IPS-20b (cell line): Measurements from ENCODE around the gene KDM5A.

ENCODE experiments used
- H3K27ac ChIP-seq: one replicate; pipeline ENCODE4 v1.5.1; 2013; ENCODE audit warnings: low read length
- H3K27me3 ChIP-seq: 2 replicates; pipeline ENCODE4 v1.6.1; 2013; ENCODE audit warnings: mild to moderate bottlenecking, low read length, inconsistent platforms; ENCODE audit not compliant: insufficient read depth
- H3K36me3 ChIP-seq: 2 replicates; pipeline ENCODE4 v1.6.1; 2013; ENCODE audit warnings: low read depth, mild to moderate bottlenecking, inconsistent platforms, low read length, moderate library complexity; ENCODE audit not compliant: insufficient read depth
- H3K4me1 ChIP-seq: 2 replicates; pipeline ENCODE4 v1.6.1; 2013; ENCODE audit warnings: mild to moderate bottlenecking, control low read depth, inconsistent platforms, low read length, moderate library complexity; ENCODE audit not compliant: insufficient read depth
- H3K4me3 ChIP-seq: 2 replicates; pipeline ENCODE4 v1.5.1; 2013; ENCODE audit warnings: mild to moderate bottlenecking, low read length, inconsistent platforms
- H3K9ac ChIP-seq: 2 replicates; pipeline ENCODE4 v1.6.1; 2013; ENCODE audit warnings: low read depth, mild to moderate bottlenecking, inconsistent platforms, low read length, moderate library complexity
- H3K9me3 ChIP-seq: 2 replicates; pipeline ENCODE4 v1.6.1; 2013; ENCODE audit warnings: mild to moderate bottlenecking, low read depth, low read length, inconsistent platforms; ENCODE audit not compliant: insufficient read depth

The KDM5A gene

GRCh38 chr12:253116-253831, 135.8 kb downstream of the KDM5A start:
- Histone ChIP-seq H3K4me1 (no peaks in the 10 kb centered on the region), H3K9me3 (peaks cover 2% of the 10 kb centered on the region; the same call in 1 of the 2 replicates), H3K4me3 (no peak overlapping the region), H3K27me3 (no peaks in the 10 kb centered on the region), H3K9ac (no peak overlapping the region), H3K36me3 (no peaks in the 10 kb centered on the region), H3K27ac (no peak overlapping the region)

DNA sequence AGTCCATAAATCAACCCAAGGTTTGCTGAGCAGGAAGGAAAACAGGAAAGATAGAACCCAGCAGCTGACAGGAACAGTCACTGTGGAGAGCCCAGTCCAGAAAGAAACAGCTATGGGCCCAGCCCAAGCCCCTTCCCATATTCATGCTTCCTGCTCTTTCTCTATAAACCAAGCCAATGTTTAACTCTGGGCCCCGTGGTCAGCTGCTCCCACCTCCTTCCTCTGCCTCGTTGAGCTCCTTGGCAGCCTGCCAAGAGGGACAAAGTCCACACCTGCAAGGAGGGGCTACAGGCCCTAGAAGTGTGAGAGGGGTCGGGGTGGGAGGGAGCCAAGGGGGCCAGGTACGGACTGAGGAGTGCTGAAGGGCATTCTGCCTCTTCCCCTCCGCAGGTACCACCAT, 136.5 kb downstream of the KDM5A start:
- H3K9me3 ChIP-seq = peaks cover 9% of the 10 kb centered on the region
- no peak overlapping the region for H3K27ac ChIP-seq
- no peaks in the 10 kb centered on the region for H3K36me3 ChIP-seq
- no peaks in the 10 kb centered on the region for H3K27me3 ChIP-seq
- H3K4me1 ChIP-seq = no peaks in the 10 kb centered on the region
- no peak overlapping the region for H3K4me3 ChIP-seq
- no peak overlapping the region for H3K9ac ChIP-seq

DNA sequence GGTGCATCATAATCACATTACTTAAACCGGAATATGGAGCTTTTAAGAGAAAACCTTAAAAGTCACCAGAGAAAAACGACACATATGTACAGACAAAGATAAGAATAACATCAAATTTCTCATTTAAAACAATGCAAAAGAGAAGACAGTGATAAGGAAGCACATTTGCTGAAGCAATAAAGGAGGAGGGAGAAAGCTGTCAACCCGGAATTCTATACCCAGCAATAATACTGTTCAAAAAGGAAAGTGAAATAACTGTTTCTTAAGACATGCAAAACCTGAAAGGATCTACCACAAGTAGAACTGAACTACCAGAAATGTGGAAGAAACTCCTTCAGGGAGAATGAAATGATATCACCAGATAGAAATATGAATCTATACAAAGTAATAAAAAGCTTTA, 141.8 kb downstream of the KDM5A start:
- Histone ChIP-seq H3K36me3 (no peaks in the 10 kb centered on the region), H3K9me3 (peaks cover 20% of the 10 kb centered on the region), H3K27me3 (no peaks in the 10 kb centered on the region; the same call in 1 of the 2 replicates)

DNA sequence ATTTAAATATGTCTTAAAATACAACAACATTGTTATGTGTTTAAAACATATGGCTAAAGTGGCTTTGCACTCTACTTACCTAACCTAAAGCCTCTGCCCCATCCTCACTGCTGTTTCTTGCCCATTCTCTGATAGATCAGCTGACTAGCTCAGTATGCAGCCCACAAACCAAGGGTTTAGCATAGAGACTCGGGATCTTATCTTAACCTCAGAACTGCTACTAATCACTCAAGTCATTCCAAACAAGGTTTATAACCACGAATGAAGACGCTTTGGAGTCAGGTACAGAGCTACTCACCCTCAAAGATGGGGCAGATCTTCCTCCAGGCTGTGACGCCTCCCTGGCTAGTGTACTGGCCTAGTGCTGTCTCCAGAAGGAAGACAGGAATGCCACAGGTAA, 145.7 kb downstream of the KDM5A start:
- H3K4me1 ChIP-seq = no peaks in the 10 kb centered on the region
- H3K4me3 ChIP-seq = no peak overlapping the region
- no peaks in the 10 kb centered on the region for H3K36me3 ChIP-seq

More for the DNA sequence above, 141.8 kb downstream of the KDM5A start:
- Histone ChIP-seq H3K27ac (no peak overlapping the region), H3K4me1 (no peaks in the 10 kb centered on the region), H3K9ac (no peak overlapping the region), H3K4me3 (no peak overlapping the region)

GRCh38 chr12:242496-242895, 146.6 kb downstream of the KDM5A start:
- Histone ChIP-seq H3K27ac (no peak overlapping the region), H3K36me3 (no peaks in the 10 kb centered on the region), H3K9ac (no peak overlapping the region), H3K27me3 (no peaks in the 10 kb centered on the region; the same call in 1 of the 2 replicates), H3K9me3 (peaks cover 14% of the 10 kb centered on the region), H3K4me1 (no peaks in the 10 kb centered on the region), H3K4me3 (no peak overlapping the region)

More for the DNA sequence above, 145.7 kb downstream of the KDM5A start:
- no peaks in the 10 kb centered on the region; the same call in 1 of the 2 replicates for H3K27me3 ChIP-seq
- H3K9me3 ChIP-seq = peaks cover 19% of the 10 kb centered on the region
- H3K9ac ChIP-seq = no peak overlapping the region
- H3K27ac ChIP-seq = no peak overlapping the region

DNA sequence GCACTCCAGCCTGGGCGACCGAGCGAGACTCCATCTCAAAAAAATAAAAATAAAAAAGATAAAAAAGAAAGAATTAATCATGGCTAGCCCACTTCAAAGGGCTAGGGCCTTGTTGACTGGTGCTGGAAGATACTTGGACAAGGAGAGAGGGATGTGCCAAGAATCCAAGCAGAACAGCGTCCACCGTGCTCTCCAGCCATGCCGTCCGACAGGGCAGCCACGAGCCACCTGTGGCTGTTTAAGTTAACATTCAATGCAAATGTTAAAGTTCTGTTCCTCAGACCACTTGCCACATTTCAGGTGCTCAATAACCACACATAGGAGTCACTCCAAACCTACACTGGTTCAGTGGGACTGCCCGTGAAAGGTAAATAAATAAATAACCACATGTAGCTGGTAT, 147.9 kb downstream of the KDM5A start:
- Histone ChIP-seq H3K27ac (no peak overlapping the region), H3K9me3 (peaks cover 14% of the 10 kb centered on the region), H3K4me3 (no peak overlapping the region), H3K36me3 (no peaks in the 10 kb centered on the region), H3K27me3 (no peaks in the 10 kb centered on the region; the same call in 1 of the 2 replicates), H3K4me1 (no peaks in the 10 kb centered on the region), H3K9ac (no peak overlapping the region)

GRCh38 chr12:240566-240965, 148.6 kb downstream of the KDM5A start:
- Histone ChIP-seq H3K9me3 (peaks cover 15% of the 10 kb centered on the region), H3K4me1 (no peaks in the 10 kb centered on the region), H3K4me3 (no peak overlapping the region), H3K36me3 (no peaks in the 10 kb centered on the region), H3K27ac (no peak overlapping the region), H3K9ac (no peak overlapping the region), H3K27me3 (no peaks in the 10 kb centered on the region; the same call in 1 of the 2 replicates)

- H3K4me1 ChIP-seq = no peaks in the 10 kb centered on the region
- H3K9me3 ChIP-seq = peaks cover 21% of the 10 kb centered on the region
- H3K4me3 ChIP-seq = no peak overlapping the region
- no peak overlapping the region for H3K9ac ChIP-seq
- no peak overlapping the region for H3K27ac ChIP-seq
- H3K27me3 ChIP-seq = no peaks in the 10 kb centered on the region; the same call in 1 of the 2 replicates
- H3K36me3 ChIP-seq = no peaks in the 10 kb centered on the region
These were observed 150.3 kb downstream of the KDM5A start for GRCh38 chr12:238736-239398.

DNA sequence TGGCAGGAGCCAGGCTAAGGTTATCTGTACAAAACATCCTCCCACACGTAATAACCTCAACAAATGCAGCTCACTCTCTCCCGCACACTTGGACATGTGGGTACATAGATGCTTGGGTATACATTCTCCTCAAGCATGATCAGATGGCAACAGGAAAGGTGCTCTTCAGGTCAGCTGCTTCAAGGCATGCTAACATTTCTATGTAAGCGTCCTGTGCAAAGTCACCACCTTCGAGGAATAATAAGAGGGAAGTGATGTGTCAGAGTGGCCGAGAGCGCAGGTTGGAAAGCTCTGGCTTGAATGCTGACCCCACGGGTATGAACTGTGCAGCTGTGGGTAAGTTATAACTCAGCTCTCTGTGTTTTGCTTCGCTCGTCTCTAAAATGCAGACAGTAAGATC, 151.0 kb downstream of the KDM5A start:
- no peak overlapping the region for H3K9ac ChIP-seq
- peaks cover 21% of the 10 kb centered on the region for H3K9me3 ChIP-seq
- H3K36me3 ChIP-seq = no peaks in the 10 kb centered on the region
- H3K4me3 ChIP-seq = no peak overlapping the region
- H3K4me1 ChIP-seq = no peaks in the 10 kb centered on the region
- no peak overlapping the region for H3K27ac ChIP-seq
- H3K27me3 ChIP-seq = no peaks in the 10 kb centered on the region

DNA sequence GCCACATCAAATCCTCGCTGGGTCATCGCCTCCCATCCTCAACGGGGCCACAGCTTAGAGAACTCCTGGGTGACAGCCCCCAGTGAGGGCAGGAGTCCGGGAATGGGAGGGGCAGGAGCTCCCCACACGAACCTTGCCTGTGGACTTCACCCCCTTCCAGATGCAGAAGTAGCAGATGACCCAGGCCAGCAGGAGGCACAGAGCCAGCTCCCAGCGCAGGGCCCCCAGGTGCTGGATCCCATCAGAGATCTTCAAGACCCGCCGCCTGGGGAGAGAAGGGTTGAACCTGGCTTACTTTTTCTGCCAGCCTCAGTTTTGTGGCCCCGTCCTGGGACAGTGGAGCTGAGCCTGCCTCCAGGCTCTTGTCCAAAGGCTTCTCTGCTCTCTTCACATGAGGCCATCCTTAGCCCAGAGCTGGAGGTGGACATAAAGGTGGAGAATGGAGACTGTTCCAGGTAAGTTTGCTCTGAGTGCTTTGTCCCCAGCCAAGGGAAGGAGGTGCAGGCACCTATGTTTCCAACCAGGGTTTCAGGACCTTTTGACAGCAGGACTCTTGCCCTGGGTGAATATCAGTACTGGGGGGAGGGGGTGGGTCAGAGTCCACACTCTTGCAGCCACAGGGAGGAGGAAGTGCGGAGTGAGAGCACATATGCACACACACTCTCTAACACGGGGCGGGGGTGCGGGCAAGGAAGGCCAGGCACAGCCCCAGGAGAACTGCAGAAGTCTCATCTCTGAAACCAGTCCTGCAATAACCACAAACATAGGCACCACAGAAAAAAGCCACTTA, 151.9 kb downstream of the KDM5A start:
- H3K9me3 ChIP-seq = peaks cover 21% of the 10 kb centered on the region
- no peaks in the 10 kb centered on the region for H3K4me1 ChIP-seq
- no peak overlapping the region for H3K9ac ChIP-seq
- H3K4me3 ChIP-seq = no peak overlapping the region
- peaks cover 4% of the 10 kb centered on the region; the same call in 1 of the 2 replicates for H3K27me3 ChIP-seq
- H3K36me3 ChIP-seq = no peaks in the 10 kb centered on the region
- H3K27ac ChIP-seq = no peak overlapping the region

- Histone ChIP-seq H3K4me1 (no peaks in the 10 kb centered on the region), H3K9ac (no peak overlapping the region), H3K27ac (no peak overlapping the region), H3K36me3 (no peaks in the 10 kb centered on the region), H3K4me3 (no peak overlapping the region), H3K27me3 (peaks cover 11% of the 10 kb centered on the region; the same call in 1 of the 2 replicates), H3K9me3 (peaks cover 21% of the 10 kb centered on the region)
These were observed 152.7 kb downstream of the KDM5A start for GRCh38 chr12:236445-236844.
